PC-3 (cell line): Measurements from ENCODE around the gene RREB1. TPM values are rescaled to one million over a fixed set of nuclear protein-coding genes. Genes with fewer than 3 reads are reported as not detected.

ENCODE experiments used
- ATAC-seq: fragments of 200-7000 bp; cut with Tn5 transposase; 2 replicates; pipeline ENCODE4 v1.9.1; 2020; ENCODE audit warnings: mild to moderate bottlenecking, moderate library complexity
- BruUV-seq: library from RNA; stranded (reverse); fragments of 400-500 nt; replicated peaks from 2 replicates; lab custom pipeline; 2021; lab: Mats Ljungman, UMichigan
- CTCF ChIA-PET: fragments of 300-600 bp; sonication (Branson Sonifier 250); formaldehyde crosslinking; loops from one replicate; lab custom pipeline; 2022; ENCODE audit warnings: antibody characterized with exemption; lab: Charles Lee
- POLR2A ChIA-PET: fragments of 300-600 bp; sonication (Branson Sonifier 250); formaldehyde crosslinking; loops from one replicate; lab custom pipeline; 2022; ENCODE audit warnings: antibody characterized with exemption; ENCODE audit not compliant: unreplicated experiment; lab: Charles Lee
- DNase-seq: peaks from one replicate; pipeline ENCODE4 v3.0.0-alpha.2; 2015
- H2AFZ ChIP-seq: fragments of 300-600 bp; sonication (generic); 2 replicates; pipeline ENCODE4 v1.6.0; 2016; ENCODE audit warnings: antibody characterized with exemption, low read length
- H3F3A ChIP-seq: fragments of 300-600 bp; sonication (generic); one replicate; pipeline ENCODE4 v1.6.0; 2017; ENCODE audit warnings: antibody characterized with exemption, low read length, control low read depth, mild to moderate bottlenecking; ENCODE audit not compliant: unreplicated experiment
- H3K27ac ChIP-seq: fragments of 300-600 bp; sonication (generic); 2 replicates; pipeline ENCODE4 v1.5.1; 2016; ENCODE audit warnings: mild to moderate bottlenecking, low read length
- H3K27me3 ChIP-seq: fragments of 300-600 bp; sonication (generic); 2 replicates; pipeline ENCODE4 v1.6.1; 2016; ENCODE audit warnings: low read length, mixed read lengths
- H3K36me3 ChIP-seq: fragments of 300-600 bp; sonication (generic); 2 replicates; pipeline ENCODE4 v1.6.1; 2016; ENCODE audit warnings: low read depth, mixed run types, low read length, mixed read lengths
- H3K4me1 ChIP-seq: fragments of 300-600 bp; sonication (generic); 2 replicates; pipeline ENCODE4 v1.5.1; 2016; ENCODE audit warnings: low read length; ENCODE audit not compliant: insufficient read depth
- H3K4me2 ChIP-seq: fragments of 300-600 bp; sonication (generic); 2 replicates; pipeline ENCODE4 v1.6.0; 2016; ENCODE audit warnings: low read length
- H3K4me3 ChIP-seq: fragments of 300-600 bp; sonication (generic); 2 replicates; pipeline ENCODE4 v1.5.1; 2016; ENCODE audit warnings: mild to moderate bottlenecking, low read length, mixed read lengths
- H3K79me2 ChIP-seq: fragments of 300-600 bp; sonication (generic); 2 replicates; pipeline ENCODE4 v1.6.1; 2017; ENCODE audit warnings: low read length, mixed read lengths
- H3K9ac ChIP-seq: fragments of 300-600 bp; sonication (generic); 2 replicates; pipeline ENCODE4 v1.6.0; 2016; ENCODE audit warnings: mild to moderate bottlenecking, low read length
- H3K9me2 ChIP-seq: fragments of 300-600 bp; sonication (generic); replicated peaks from 2 replicates; pipeline ENCODE4 v1.6.1; 2016; ENCODE audit warnings: mixed run types, low read length, mixed read lengths
- H3K9me3 ChIP-seq: fragments of 300-600 bp; sonication (generic); 2 replicates; pipeline ENCODE4 v1.6.1; 2016; ENCODE audit warnings: low read length, mixed read lengths
- H4K20me1 ChIP-seq: fragments of 300-600 bp; sonication (generic); 2 replicates; pipeline ENCODE4 v1.6.1; 2016; ENCODE audit warnings: low read length, mixed read lengths
- EZH2 ChIP-seq: fragments of 300-600 bp; sonication (generic); IDR thresholded peaks from one replicate; pipeline ENCODE4 v1.6.1; 2017; ENCODE audit warnings: antibody characterized with exemption, mild to moderate bottlenecking, low read length; ENCODE audit not compliant: unreplicated experiment
- EZH2phosphoT487 ChIP-seq: fragments of 300-600 bp; sonication (generic); IDR thresholded peaks from 2 replicates; pipeline ENCODE4 v1.6.1; 2018; ENCODE audit warnings: mild to moderate bottlenecking, antibody characterized with exemption, low read length, borderline replicate concordance
- intact Hi-C: fragments of 100-400 bp; cut with micrococcal nuclease; formaldehyde crosslinking; loops from 2 replicates; pipeline ENCODE4 v1.9.0; 2023
- total RNA-seq: library from RNA; depleted of rRNA; stranded (reverse); fragments of >200 nt; gene quantifications from 2 replicates; pipeline ENCODE4 v1.2.3, GENCODE V29; 2014
- TF ChIP-seq, protein P1 (sequence below): fragments of 300-600 bp; sonication (generic); conservative IDR thresholded peaks from 2 replicates; pipeline ENCODE4 v1.5.1; 2017; ENCODE audit warnings: antibody characterized with exemption, low read depth, mild to moderate bottlenecking, low read length

Gene RREB1
- total RNA-seq, 1 experiment from 2014 or later: 26.0 TPM

DNA sequence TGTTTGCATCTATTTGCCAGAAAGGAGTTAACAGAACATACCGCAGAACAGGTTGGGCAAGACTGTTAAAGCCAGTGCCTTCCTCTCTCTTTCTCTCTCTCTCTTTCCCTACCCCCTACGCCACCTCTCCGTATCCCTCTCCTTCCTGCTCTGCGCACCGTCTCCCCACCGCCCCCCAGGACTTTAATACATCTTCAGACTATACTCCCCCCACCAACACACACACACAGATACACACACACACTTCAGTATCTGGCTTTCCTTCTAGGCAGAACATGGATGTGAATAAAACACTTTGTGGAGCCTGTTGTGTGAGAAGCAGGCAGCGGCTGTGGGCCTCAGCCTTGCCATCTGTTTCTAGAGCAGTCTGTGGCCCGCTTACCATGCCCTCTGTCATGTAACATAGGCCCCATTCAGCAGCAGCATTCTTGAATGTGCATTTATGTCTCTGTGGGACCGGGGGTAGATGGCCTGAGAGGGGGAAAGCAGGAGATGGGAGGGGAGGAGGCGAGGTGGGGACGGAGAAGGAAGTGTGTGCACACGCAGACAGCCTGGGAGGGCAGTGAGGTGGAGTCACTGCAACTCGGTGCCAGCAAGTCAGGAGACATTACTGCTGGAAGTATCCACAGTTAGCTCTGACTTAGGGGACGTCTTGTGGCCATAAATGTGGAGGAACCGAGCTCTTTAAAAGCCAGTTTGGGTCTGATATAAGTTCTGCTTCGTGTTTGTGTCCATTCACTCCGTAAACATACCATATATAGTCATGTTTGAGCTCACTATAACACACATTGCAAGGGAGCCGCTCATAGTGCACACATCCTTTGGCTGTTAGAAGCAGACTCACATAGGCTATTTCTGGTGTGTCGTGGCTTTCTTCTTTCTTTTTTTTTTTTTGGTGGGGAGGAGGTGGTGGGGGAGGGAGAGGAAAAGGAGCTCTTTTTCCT lies 38.4 kb downstream of the RREB1 start:
- CTCF ChIA-PET: interaction anchor here (0.7 kb wide), 1 partner anchor 355 kb away, joined by 3 read pairs; no protein-coding TSS in a partner anchor
- TF ChIP-seq EZH2phosphoT487 (no peak), EZH2 (no peak)
- TF ChIP-seq, protein P1, sequence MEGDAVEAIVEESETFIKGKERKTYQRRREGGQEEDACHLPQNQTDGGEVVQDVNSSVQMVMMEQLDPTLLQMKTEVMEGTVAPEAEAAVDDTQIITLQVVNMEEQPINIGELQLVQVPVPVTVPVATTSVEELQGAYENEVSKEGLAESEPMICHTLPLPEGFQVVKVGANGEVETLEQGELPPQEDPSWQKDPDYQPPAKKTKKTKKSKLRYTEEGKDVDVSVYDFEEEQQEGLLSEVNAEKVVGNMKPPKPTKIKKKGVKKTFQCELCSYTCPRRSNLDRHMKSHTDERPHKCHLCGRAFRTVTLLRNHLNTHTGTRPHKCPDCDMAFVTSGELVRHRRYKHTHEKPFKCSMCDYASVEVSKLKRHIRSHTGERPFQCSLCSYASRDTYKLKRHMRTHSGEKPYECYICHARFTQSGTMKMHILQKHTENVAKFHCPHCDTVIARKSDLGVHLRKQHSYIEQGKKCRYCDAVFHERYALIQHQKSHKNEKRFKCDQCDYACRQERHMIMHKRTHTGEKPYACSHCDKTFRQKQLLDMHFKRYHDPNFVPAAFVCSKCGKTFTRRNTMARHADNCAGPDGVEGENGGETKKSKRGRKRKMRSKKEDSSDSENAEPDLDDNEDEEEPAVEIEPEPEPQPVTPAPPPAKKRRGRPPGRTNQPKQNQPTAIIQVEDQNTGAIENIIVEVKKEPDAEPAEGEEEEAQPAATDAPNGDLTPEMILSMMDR: no peak
- peak overlapping the region; percentile 51 for H3K4me3 ChIP-seq

DNA sequence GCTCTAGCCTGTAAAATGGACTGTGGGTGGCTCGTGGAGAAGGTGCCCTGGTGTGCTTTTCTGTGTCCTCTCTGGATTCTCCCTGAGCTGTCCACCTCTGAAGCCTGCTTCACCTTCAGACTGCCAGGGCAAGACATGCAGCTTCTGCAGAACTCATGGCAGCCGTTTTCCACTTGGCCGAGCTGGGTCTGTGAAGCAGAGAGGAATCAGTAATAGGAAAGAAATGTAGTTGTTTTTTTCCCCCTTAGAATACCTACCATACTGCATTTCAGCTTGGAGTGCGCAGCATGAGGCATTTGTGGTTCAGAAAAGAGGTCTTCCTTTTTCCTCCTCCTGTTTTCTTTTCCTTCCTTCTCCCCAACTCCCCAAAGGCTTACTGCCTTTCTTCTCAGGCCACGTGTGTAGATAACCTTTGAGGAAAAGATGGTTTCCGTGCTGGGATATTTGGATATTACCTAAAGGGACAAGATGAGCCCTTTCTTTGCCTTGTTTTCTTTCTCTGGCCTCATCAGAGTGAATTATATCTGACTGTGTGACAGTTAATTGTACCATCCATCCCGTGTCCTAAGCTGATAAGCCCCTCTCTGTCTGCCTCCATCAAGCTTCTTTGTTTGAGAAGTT lies 39.4 kb downstream of the RREB1 start:
- no peaks in the 10 kb centered on the region for H3F3A ChIP-seq
- no peak overlapping the region for H2AFZ ChIP-seq
- DNase-seq: no peak
- CTCF ChIA-PET: interaction anchor here (0.7 kb wide), 1 partner anchor 356 kb away, joined by 3 read pairs; no protein-coding TSS in a partner anchor
- POLR2A ChIA-PET: interaction anchor here (0.6 kb wide), 1 partner anchor 95 kb away, joined by 5 read pairs; no protein-coding TSS in a partner anchor
- TF ChIP-seq EZH2 (no peak), EZH2phosphoT487 (no peak)
- TF ChIP-seq, protein P1: no peak
- ATAC-seq: no peak
- H3K27ac ChIP-seq: peak overlapping the region; percentile 79
- peaks cover 6% of the 10 kb centered on the region; the same call in 1 of the 2 replicates for H4K20me1 ChIP-seq
- peak overlapping the region; percentile 30 for H3K9ac ChIP-seq
- peak overlapping the region; percentile 71 for H3K4me2 ChIP-seq
- no peaks in the 10 kb centered on the region for H3K9me2 ChIP-seq
- H3K79me2 ChIP-seq: peaks cover 99% of the 10 kb centered on the region
- no TSS peak for BruUV-seq
- intact Hi-C loops: loop anchor here (5.0 kb wide), 1 partner anchor 45 kb away; no protein-coding TSS in a partner anchor
- no peaks in the 10 kb centered on the region for H3K9me3 ChIP-seq
- H3K36me3 ChIP-seq: no peaks in the 10 kb centered on the region
- peaks cover 59% of the 10 kb centered on the region for H3K4me1 ChIP-seq
- H3K27me3 ChIP-seq: no peaks in the 10 kb centered on the region
- H3K4me3 ChIP-seq: no peak overlapping the region; the same call in 1 of the 2 replicates

More for the DNA sequence above, 38.4 kb downstream of the RREB1 start:
- POLR2A ChIA-PET: interaction anchor here (0.5 to 0.7 kb wide), 7 partner anchors 8 to 401 kb away, joined by 3 to 5 read pairs (median 3); partner anchors contain the start of gene RREB1
- Histone ChIP-seq H4K20me1 (peaks cover 2% of the 10 kb centered on the region; the same call in 1 of the 2 replicates), H3F3A (no peaks in the 10 kb centered on the region), H3K4me1 (peaks cover 55% of the 10 kb centered on the region), H3K9me3 (no peaks in the 10 kb centered on the region), H3K4me2 (peak overlapping the region; percentile 71), H3K9me2 (no peaks in the 10 kb centered on the region), H3K27ac (peak overlapping the region; percentile 79), H3K79me2 (peaks cover 99% of the 10 kb centered on the region), H3K9ac (peak overlapping the region; percentile 30), H3K27me3 (no peaks in the 10 kb centered on the region), H3K36me3 (no peaks in the 10 kb centered on the region), H2AFZ (no peak overlapping the region)
- peak; percentile 65 for ATAC-seq
- peak; percentile 76 for DNase-seq
- intact Hi-C loops: loop anchor here (5.0 kb wide), 1 partner anchor 46 kb away; no protein-coding TSS in a partner anchor
- BruUV-seq: no TSS peak
